HK-2 (cell line): ENCODE data around the gene SPINK1.
"Not testable (repeated sequence)": the region's sequence is repeated elsewhere in the genome, so short reads cannot be mapped to it uniquely, and the experiment has no call there.

Experiments used
- DNase-seq: peaks from one replicate; pipeline ENCODE4 v3.0.0-alpha.2; 2018; ENCODE audit not compliant: unreplicated experiment

The SPINK1 gene

GRCh38 chr5:147854894-147855773, 23.7 kb upstream of the SPINK1 start:
- no peak for DNase-seq

- no peak for DNase-seq
These were observed 22.9 kb upstream of the SPINK1 start for GRCh38 chr5:147854331-147854730.

- DNase-seq, result no peak
These were observed 22.0 kb upstream of the SPINK1 start for GRCh38 chr5:147853372-147853987.

GRCh38 chr5:147852365-147852764, 20.9 kb upstream of the SPINK1 start:
- DNase-seq, result no peak

- no peak for DNase-seq
These were observed 20.1 kb upstream of the SPINK1 start for GRCh38 chr5:147851578-147851977.

- DNase-seq, result no peak
These were observed 17.8 kb upstream of the SPINK1 start for GRCh38 chr5:147849226-147849625.

- no peak for DNase-seq
These were observed 14.1 kb upstream of the SPINK1 start for GRCh38 chr5:147845618-147846017.

GRCh38 chr5:147844846-147845245, 13.4 kb upstream of the SPINK1 start:
- DNase-seq, result no peak

GRCh38 chr5:147842869-147843268, 11.4 kb upstream of the SPINK1 start:
- no peak for DNase-seq

- no peak for DNase-seq
These were observed 5.0 kb upstream of the SPINK1 start for GRCh38 chr5:147836439-147836838.

GRCh38 chr5:147835386-147835798, 3.9 kb upstream of the SPINK1 start:
- no peak for DNase-seq

- DNase-seq, result no peak
These were observed 1.1 kb upstream of the SPINK1 start for GRCh38 chr5:147832541-147832940.

GRCh38 chr5:147830035-147830434, 1.4 kb downstream of the SPINK1 start:
- DNase-seq, result no peak

GRCh38 chr5:147827017-147827416, 4.5 kb downstream of the SPINK1 start:
- not testable (repeated sequence) for DNase-seq

GRCh38 chr5:147826361-147826760, 5.1 kb downstream of the SPINK1 start:
- no peak for DNase-seq

- DNase-seq, result no peak
These were observed 8.6 kb downstream of the SPINK1 start for GRCh38 chr5:147822686-147823491.

- DNase-seq, result not testable (repeated sequence)
These were observed 9.2 kb downstream of the SPINK1 start for GRCh38 chr5:147822222-147822621.

GRCh38 chr5:147821766-147822165, 9.7 kb downstream of the SPINK1 start:
- DNase-seq, result no peak

- no peak for DNase-seq
These were observed 12.2 kb downstream of the SPINK1 start for GRCh38 chr5:147819261-147819770.

- DNase-seq, result no peak
These were observed 13.2 kb downstream of the SPINK1 start for GRCh38 chr5:147818290-147818689.

- DNase-seq, result no peak
These were observed 17.8 kb downstream of the SPINK1 start for GRCh38 chr5:147813696-147814095.
